ENCODE data around the gene RNF130.

Gene RNF130

GRCh38 chr5:179916523-179916922 is 155.0 kb downstream of the RNF130 start:
- DNase-seq (ENCODE audit: low read depth, low spot score) = no peak

GRCh38 chr5:179915406-179915935 is 156.1 kb downstream of the RNF130 start:
- DNase-seq (ENCODE audit: low read depth, low spot score) = no peak

GRCh38 chr5:179914032-179914755 is 157.4 kb downstream of the RNF130 start:
- peak; percentile 45 for DNase-seq (ENCODE audit: low read depth, low spot score)

GRCh38 chr5:179913461-179913860 is 158.1 kb downstream of the RNF130 start:
- no peak for DNase-seq (ENCODE audit: low read depth, low spot score)

- DNase-seq (ENCODE audit: low read depth, low spot score) = peak; percentile 63
Measured at GRCh38 chr5:179912951-179913350, 158.6 kb downstream of the RNF130 start.

GRCh38 chr5:179912386-179912785 is 159.2 kb downstream of the RNF130 start:
- DNase-seq (ENCODE audit: low read depth, low spot score) = no peak

- no peak for DNase-seq (ENCODE audit: low read depth, low spot score)
Measured at GRCh38 chr5:179909224-179909623, 162.3 kb downstream of the RNF130 start.

GRCh38 chr5:179908528-179908927 is 163.0 kb downstream of the RNF130 start:
- no peak for DNase-seq (ENCODE audit: low read depth, low spot score)

- DNase-seq (ENCODE audit: low read depth, low spot score) = peak; percentile 88
Measured at GRCh38 chr5:179907556-179908324, 163.8 kb downstream of the RNF130 start, which contains the start of gene TBC1D9B. TBC1D9B (minus strand) TSS chr5:179907897; CDS start chr5:179907821, 76 bp downstream.

GRCh38 chr5:179906795-179907555 is 164.6 kb downstream of the RNF130 start:
- peak; percentile 54 for DNase-seq (ENCODE audit: low read depth, low spot score)

GRCh38 chr5:179906294-179906794 is 165.2 kb downstream of the RNF130 start:
- DNase-seq (ENCODE audit: low read depth, low spot score) = no peak

- no peak for DNase-seq (ENCODE audit: low read depth, low spot score)
Measured at GRCh38 chr5:179905161-179905560, 166.4 kb downstream of the RNF130 start.
